Mesothelial cell of epicardium (in vitro differentiated cells): ENCODE data around the gene ABCC11. TPM values are rescaled to one million over a fixed set of nuclear protein-coding genes. Genes with fewer than 3 reads are reported as not detected.

Experiments used
- DNase-seq, 2 experiments: peaks; one replicate each; pipeline ENCODE4 v3.0.0; 2021; ENCODE audit warnings: low spot score in 2 of 2; ENCODE audit not compliant: unreplicated experiment in 2 of 2
- H3K27ac Mint-ChIP-seq: 2 replicates; pipeline ENCODE4 v1.8.0; 2021; ENCODE audit warnings: mixed read lengths
- H3K27me3 Mint-ChIP-seq: 2 replicates; pipeline ENCODE4 v1.8.0; 2021; ENCODE audit warnings: low read depth, mixed read lengths
- H3K36me3 Mint-ChIP-seq: 2 replicates; pipeline ENCODE4 v1.8.0; 2021; ENCODE audit warnings: mixed read lengths
- H3K4me1 Mint-ChIP-seq: 2 replicates; pipeline ENCODE4 v1.8.0; 2021; ENCODE audit warnings: mixed read lengths
- H3K4me3 Mint-ChIP-seq: 2 replicates; pipeline ENCODE4 v1.8.0; 2021; ENCODE audit warnings: mild to moderate bottlenecking, moderate library complexity, mixed read lengths
- H3K9me3 Mint-ChIP-seq: 2 replicates; pipeline ENCODE4 v1.8.0; 2021; ENCODE audit warnings: mixed read lengths
- total RNA-seq: library from RNA; stranded (reverse); gene quantifications from 3 replicates; pipeline ENCODE4 v1.2.1, GENCODE V29; 2021
- TF ChIP-seq, protein P1 (sequence below): fragments of 200-600 bp; sonication (generic); IDR thresholded peaks from one replicate; pipeline ENCODE4 v1.5.0; 2021; ENCODE audit warnings: antibody characterized with exemption; ENCODE audit not compliant: unreplicated experiment

Gene ABCC11
- total RNA-seq, 1 donor from 2014 or later: 0.47 TPM

DNA sequence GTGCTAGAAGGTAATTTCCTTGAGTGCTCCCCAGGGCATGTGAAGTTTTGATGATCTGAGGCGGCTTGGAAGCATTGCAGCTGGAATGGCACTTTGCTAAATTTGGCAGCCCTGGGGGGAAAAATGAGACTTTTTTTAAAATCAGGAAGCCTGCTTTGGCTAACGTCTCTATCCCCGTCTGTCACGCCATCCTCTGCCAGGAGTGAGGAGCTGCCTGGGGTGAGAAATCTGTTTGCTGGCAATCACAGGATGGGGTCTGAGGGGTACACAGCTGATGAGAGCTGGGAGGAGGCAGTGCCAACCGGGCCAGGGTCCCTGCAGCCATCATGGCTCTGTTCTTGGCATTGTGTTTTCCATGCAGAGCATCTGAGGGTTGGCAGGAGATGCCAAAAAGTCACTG lies 93.6 kb downstream of the ABCC11 start:
- H3K27me3 Mint-ChIP-seq: peaks cover 31% of the 10 kb centered on the region
- no peak overlapping the region for H3K4me3 Mint-ChIP-seq
- TF ChIP-seq, protein P1, sequence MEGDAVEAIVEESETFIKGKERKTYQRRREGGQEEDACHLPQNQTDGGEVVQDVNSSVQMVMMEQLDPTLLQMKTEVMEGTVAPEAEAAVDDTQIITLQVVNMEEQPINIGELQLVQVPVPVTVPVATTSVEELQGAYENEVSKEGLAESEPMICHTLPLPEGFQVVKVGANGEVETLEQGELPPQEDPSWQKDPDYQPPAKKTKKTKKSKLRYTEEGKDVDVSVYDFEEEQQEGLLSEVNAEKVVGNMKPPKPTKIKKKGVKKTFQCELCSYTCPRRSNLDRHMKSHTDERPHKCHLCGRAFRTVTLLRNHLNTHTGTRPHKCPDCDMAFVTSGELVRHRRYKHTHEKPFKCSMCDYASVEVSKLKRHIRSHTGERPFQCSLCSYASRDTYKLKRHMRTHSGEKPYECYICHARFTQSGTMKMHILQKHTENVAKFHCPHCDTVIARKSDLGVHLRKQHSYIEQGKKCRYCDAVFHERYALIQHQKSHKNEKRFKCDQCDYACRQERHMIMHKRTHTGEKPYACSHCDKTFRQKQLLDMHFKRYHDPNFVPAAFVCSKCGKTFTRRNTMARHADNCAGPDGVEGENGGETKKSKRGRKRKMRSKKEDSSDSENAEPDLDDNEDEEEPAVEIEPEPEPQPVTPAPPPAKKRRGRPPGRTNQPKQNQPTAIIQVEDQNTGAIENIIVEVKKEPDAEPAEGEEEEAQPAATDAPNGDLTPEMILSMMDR: no peak
- H3K27ac Mint-ChIP-seq: no peak overlapping the region
- no peaks in the 10 kb centered on the region for H3K4me1 Mint-ChIP-seq
- peaks cover under 1% of the 10 kb centered on the region for H3K9me3 Mint-ChIP-seq
- no peak for DNase-seq
- no peaks in the 10 kb centered on the region for H3K36me3 Mint-ChIP-seq

DNA sequence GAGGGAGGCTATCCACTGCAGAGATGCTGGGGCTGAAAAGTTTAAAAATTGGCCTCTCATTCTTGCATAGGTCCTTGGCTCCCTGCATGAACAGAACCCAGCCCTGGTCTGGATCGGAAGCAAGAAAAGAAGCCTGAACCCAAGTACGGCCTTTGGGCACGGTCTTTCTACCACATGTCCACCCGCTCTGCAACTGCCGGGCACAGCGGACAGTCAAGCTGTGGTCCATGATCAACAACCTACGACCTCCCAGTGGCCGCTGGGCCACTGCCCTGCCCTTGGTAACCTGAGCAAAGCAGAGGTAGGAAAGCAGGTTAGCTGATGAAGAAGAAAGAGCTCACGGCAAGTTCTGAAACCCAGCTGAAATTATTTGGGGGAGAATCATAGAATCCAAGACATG lies 95.1 kb downstream of the ABCC11 start:
- Mint-ChIP-seq H3K36me3 (no peaks in the 10 kb centered on the region), H3K27me3 (peaks cover 25% of the 10 kb centered on the region), H3K4me3 (no peak overlapping the region), H3K4me1 (no peaks in the 10 kb centered on the region), H3K27ac (no peak overlapping the region), H3K9me3 (peaks cover 5% of the 10 kb centered on the region)
- DNase-seq: no peak
- TF ChIP-seq, protein P1: no peak

DNA sequence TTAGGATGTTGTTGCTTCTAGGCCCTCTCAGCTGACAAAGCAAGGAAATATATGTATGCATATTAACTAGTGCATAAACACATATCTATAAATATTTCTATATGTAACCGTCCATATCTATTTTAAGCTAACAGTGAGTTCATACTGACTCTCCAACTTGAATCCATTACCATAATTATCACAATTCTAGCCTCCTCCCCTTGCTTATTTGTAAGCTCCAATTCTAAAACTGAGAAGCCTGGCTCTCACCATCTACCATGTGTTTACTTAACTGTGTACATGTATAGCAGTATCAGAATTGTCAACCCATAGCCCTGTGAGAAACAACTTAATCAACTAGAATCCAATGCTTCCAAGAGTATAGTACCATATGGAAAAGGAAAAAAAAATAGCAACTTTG lies 96.6 kb downstream of the ABCC11 start:
- Mint-ChIP-seq H3K36me3 (no peaks in the 10 kb centered on the region), H3K4me1 (no peaks in the 10 kb centered on the region), H3K27ac (no peak overlapping the region)

DNA sequence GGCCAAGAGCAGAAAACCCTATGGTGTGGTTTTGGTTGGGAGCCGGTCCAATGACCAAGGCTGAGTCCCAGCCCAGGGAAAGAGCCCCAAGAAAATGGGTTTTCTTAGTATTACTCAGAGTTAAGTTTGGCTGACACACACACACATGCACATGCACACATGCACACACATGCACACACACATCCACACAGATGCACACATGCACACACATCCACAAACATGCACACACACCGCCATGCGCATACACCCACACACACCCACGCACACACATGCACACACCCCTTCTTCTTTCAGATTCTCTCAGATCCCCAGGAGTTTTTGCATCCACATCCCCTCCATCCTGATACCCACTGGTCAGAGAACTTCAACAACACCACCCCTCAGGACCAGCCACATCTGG lies 100.6 kb downstream of the ABCC11 start:
- Mint-ChIP-seq H3K27me3 (peaks cover 4% of the 10 kb centered on the region), H3K4me1 (no peaks in the 10 kb centered on the region)
- TF ChIP-seq, protein P1: no peak

More for the DNA sequence above, 96.6 kb downstream of the ABCC11 start:
- Mint-ChIP-seq H3K4me3 (no peak overlapping the region), H3K9me3 (peaks cover 5% of the 10 kb centered on the region), H3K27me3 (peaks cover 15% of the 10 kb centered on the region)
- DNase-seq: no peak
- TF ChIP-seq, protein P1: no peak

DNA sequence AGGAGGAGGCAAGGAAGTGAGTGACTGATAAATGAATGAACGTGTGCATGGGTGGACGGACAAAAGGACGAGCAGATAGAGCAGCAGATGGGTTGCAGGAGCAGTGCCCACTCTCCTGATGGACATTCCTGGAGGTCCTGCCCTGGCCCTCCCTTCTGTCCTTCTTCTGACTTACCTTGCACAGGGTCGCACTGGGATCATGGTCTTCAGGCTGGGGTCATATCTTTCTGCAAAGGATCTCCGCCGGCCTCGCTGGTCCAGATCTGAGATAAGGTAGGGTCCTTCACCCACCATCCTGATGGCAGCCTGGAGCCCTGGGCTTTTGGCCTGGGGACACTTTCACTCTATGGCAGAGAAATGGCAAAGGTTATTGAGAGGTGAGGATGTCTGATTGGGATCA lies 101.2 kb downstream of the ABCC11 start:
- Mint-ChIP-seq H3K27me3 (peaks cover 3% of the 10 kb centered on the region), H3K36me3 (no peaks in the 10 kb centered on the region), H3K4me1 (no peaks in the 10 kb centered on the region), H3K4me3 (no peak overlapping the region), H3K27ac (no peak overlapping the region), H3K9me3 (peaks cover 5% of the 10 kb centered on the region)
- TF ChIP-seq, protein P1: no peak
- no peak for DNase-seq

More for the DNA sequence above, 100.6 kb downstream of the ABCC11 start:
- Mint-ChIP-seq H3K9me3 (peaks cover 5% of the 10 kb centered on the region), H3K27ac (no peak overlapping the region), H3K36me3 (no peaks in the 10 kb centered on the region), H3K4me3 (no peak overlapping the region)
- no peak for DNase-seq

DNA sequence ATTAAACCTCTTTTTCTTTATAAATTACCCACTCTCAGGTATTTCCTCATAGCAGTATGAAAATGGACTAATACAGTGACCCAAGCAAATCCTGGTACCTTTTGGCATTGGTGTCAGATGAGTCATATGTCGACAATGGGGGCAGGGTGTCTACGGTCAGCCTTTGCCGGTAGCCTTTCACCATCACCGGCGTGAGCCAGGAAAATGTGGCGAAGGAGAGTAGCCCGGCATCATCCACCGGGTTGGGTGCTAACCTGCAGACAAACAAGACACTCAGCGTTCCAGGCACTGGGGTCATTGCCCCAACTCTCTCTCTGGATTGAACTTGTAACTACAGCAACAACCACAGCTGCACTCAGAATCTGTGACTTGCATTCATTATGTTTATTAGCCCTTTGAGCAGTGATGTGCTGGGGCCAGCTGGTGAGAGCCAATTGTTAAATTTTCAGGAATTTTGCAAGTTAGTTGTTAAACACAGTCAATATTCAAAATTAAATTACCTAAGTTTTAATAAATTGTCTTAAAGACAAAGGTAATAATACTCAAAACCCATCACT lies 103.4 kb downstream of the ABCC11 start:
- H3K4me1 Mint-ChIP-seq: no peaks in the 10 kb centered on the region
- no peak overlapping the region for H3K4me3 Mint-ChIP-seq
- peaks cover 5% of the 10 kb centered on the region for H3K9me3 Mint-ChIP-seq
- peaks cover 2% of the 10 kb centered on the region for H3K27me3 Mint-ChIP-seq
- DNase-seq: no peak
- H3K36me3 Mint-ChIP-seq: no peaks in the 10 kb centered on the region
- H3K27ac Mint-ChIP-seq: no peak overlapping the region
- TF ChIP-seq, protein P1: no peak
